GM21528 (cell line): Measurements from ENCODE around the gene RWDD2A.

Source experiments
- ATAC-seq: cut with Tn5 transposase; IDR thresholded peaks from one replicate; pipeline ENCODE4 v1.9.1; 2021; ENCODE audit warnings: mild to moderate bottlenecking, moderate library complexity; ENCODE audit not compliant: unreplicated experiment, low FRiP score

Gene RWDD2A

GRCh38 chr6:83198486-83199172 is 5.5 kb downstream of the RWDD2A start:
- ATAC-seq = no peak

- no peak for ATAC-seq
Observed at GRCh38 chr6:83199173-83199862, 6.2 kb downstream of the RWDD2A start.

- no peak for ATAC-seq
Observed at GRCh38 chr6:83199863-83200225, 6.7 kb downstream of the RWDD2A start.

GRCh38 chr6:83202031-83202430 is 8.9 kb downstream of the RWDD2A start:
- ATAC-seq = no peak

GRCh38 chr6:83215131-83216047 is 22.2 kb downstream of the RWDD2A start:
- ATAC-seq = peak; percentile 99

GRCh38 chr6:83216806-83217205 is 23.6 kb downstream of the RWDD2A start:
- ATAC-seq = no peak

- no peak for ATAC-seq
Observed at GRCh38 chr6:83218646-83219045, 25.5 kb downstream of the RWDD2A start.

- ATAC-seq = no peak
Observed at GRCh38 chr6:83220121-83220520, 27.0 kb downstream of the RWDD2A start.

- ATAC-seq = no peak
Observed at GRCh38 chr6:83221276-83221675, 28.1 kb downstream of the RWDD2A start.

- no peak for ATAC-seq
Observed at GRCh38 chr6:83221889-83222479, 28.8 kb downstream of the RWDD2A start.

- no peak for ATAC-seq
Observed at GRCh38 chr6:83226517-83226916, 33.4 kb downstream of the RWDD2A start.

GRCh38 chr6:83231146-83231545 is 38.0 kb downstream of the RWDD2A start:
- ATAC-seq = no peak

- no peak for ATAC-seq
Observed at GRCh38 chr6:83247471-83247870, 54.3 kb downstream of the RWDD2A start.
